ENCODE results near the gene STRN.
"Not testable (repeated sequence)": the region's sequence is repeated elsewhere in the genome, so short reads cannot be mapped to it uniquely, and the experiment has no call there.

Gene STRN

GRCh38 chr2:36954977-36955607 lies 11.2 kb downstream of the STRN start:
- TF ChIP-seq CREB5 (CRISPR knock-in tag; IDR thresholded peaks at IDR 0.05; ENCODE audit: low read depth) (no peak), PPARA (CRISPR knock-in tag; IDR thresholded peaks at IDR 0.05; ENCODE audit: borderline replicate concordance) (no peak), RARB (CRISPR knock-in tag; IDR thresholded peaks at IDR 0.05) (no peak), ZFP30 (CRISPR knock-in tag; IDR thresholded peaks at IDR 0.05) (no peak), ZNF8 (CRISPR knock-in tag; IDR thresholded peaks at IDR 0.05) (no peak)
- no peak for ATAC-seq

- ATAC-seq = no peak
- TF ChIP-seq ZNF8 (CRISPR knock-in tag; IDR thresholded peaks at IDR 0.05) (no peak), GLIS3 (CRISPR knock-in tag; IDR thresholded peaks at IDR 0.05) (no peak), POU6F1 (CRISPR knock-in tag; IDR thresholded peaks at IDR 0.05; ENCODE audit: borderline replicate concordance, low read depth) (no peak), ZFP3 (CRISPR knock-in tag; IDR thresholded peaks at IDR 0.05) (no peak), CSDC2 (CRISPR knock-in tag; IDR thresholded peaks at IDR 0.05) (no peak)
These were observed 13.6 kb downstream of the STRN start for GRCh38 chr2:36952748-36953197.

GRCh38 chr2:36951574-36951973 lies 14.8 kb downstream of the STRN start:
- peak; percentile 76 for ATAC-seq

GRCh38 chr2:36951027-36951518 lies 15.3 kb downstream of the STRN start:
- no peak for TF ChIP-seq SNAI2 (CRISPR knock-in tag; IDR thresholded peaks at IDR 0.05)
- TF ChIP-seq ISL1 (CRISPR knock-in tag; IDR thresholded peaks at IDR 0.05) = 0 out of 2 replicates have a peak, but pooled peaks have one; percentile 18

More at GRCh38 chr2:36951574-36951973, 14.8 kb downstream of the STRN start:
- no peak for TF ChIP-seq TSHZ2 (CRISPR knock-in tag; IDR thresholded peaks at IDR 0.05)
- no peak for TF ChIP-seq SNAI2 (CRISPR knock-in tag; IDR thresholded peaks at IDR 0.05)
- no peak for TF ChIP-seq ZFP3 (CRISPR knock-in tag; IDR thresholded peaks at IDR 0.05)
- no peak for TF ChIP-seq GLIS3 (CRISPR knock-in tag; IDR thresholded peaks at IDR 0.05)
- TF ChIP-seq OSR1 (CRISPR knock-in tag; IDR thresholded peaks at IDR 0.05) = no peak
- TF ChIP-seq ZNF8 (CRISPR knock-in tag; IDR thresholded peaks at IDR 0.05) = no peak
- no peak for TF ChIP-seq ZNF70 (CRISPR knock-in tag; IDR thresholded peaks at IDR 0.05)
- TF ChIP-seq CSRNP3 (CRISPR knock-in tag; IDR thresholded peaks at IDR 0.05) = no peak

GRCh38 chr2:36949845-36950244 lies 16.5 kb downstream of the STRN start:
- no peak for TF ChIP-seq ARNTL (CRISPR knock-in tag; IDR thresholded peaks at IDR 0.05; ENCODE audit: borderline replicate concordance, low read depth)
- no peak for TF ChIP-seq ISL1 (CRISPR knock-in tag; IDR thresholded peaks at IDR 0.05)
- no peak for TF ChIP-seq ZNF70 (CRISPR knock-in tag; IDR thresholded peaks at IDR 0.05)
- TF ChIP-seq BACH2 (CRISPR knock-in tag; IDR thresholded peaks at IDR 0.05; ENCODE audit: borderline replicate concordance) = no peak
- no peak for TF ChIP-seq CREB5 (CRISPR knock-in tag; IDR thresholded peaks at IDR 0.05; ENCODE audit: low read depth)
- no peak for TF ChIP-seq TSHZ2 (CRISPR knock-in tag; IDR thresholded peaks at IDR 0.05)
- TF ChIP-seq ESRRG (CRISPR knock-in tag; IDR thresholded peaks at IDR 0.05) = no peak
- no peak for TF ChIP-seq ZC3H10 (CRISPR knock-in tag; IDR thresholded peaks at IDR 0.05)
- no peak for ATAC-seq

More at GRCh38 chr2:36951027-36951518, 15.3 kb downstream of the STRN start:
- ATAC-seq = no peak; the same call in 2 of the 3 replicates

GRCh38 chr2:36945240-36945639 lies 21.1 kb downstream of the STRN start:
- ATAC-seq = not testable (repeated sequence)
